COLO668 (cell line): ENCODE results near the gene RB1.
"Not testable (repeated sequence)": the region's sequence is repeated elsewhere in the genome, so short reads cannot be mapped to it uniquely, and the experiment has no call there.

ENCODE experiments used
- DNase-seq: peaks from one replicate; lab custom pipeline; 2025; ENCODE audit not compliant: unreplicated experiment; lab: John Stamatoyannopoulos, UW

The RB1 gene

DNA sequence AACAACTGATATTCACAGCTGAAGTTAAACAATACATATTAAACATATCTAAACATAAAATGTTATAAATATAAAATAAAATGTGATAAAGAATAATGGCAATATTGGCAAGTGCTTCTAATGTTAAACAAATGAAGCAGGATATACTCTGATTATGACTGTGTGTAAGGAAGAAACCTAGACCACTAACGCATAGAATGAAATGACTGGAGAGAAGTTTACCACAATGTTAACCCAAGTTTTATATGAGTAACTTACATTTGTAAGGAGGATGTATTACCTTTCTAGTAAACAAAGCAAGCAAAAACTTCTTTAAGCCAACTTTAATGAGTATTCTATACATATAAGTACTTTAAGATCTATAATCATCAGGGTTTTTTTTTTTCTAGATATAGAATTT, 43.0 kb downstream of the RB1 start:
- DNase-seq, result no peak

DNA sequence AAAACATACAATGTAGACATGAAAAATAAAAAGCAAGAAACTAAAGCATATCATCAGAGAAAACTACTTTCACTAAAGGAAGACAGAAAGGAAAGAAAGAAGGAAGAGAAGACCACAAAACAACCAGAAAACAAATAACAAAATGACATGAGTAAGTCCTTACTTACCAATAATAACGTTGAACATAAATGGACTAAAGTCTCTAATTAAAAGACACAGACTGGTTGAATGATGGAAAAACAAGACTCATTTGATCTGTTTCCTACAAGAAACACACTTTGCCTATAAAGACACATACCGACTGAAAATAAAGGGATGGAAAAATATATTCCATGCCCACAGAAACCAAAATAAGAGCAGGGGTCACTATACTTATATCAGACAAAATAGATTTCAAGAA, 46.0 kb downstream of the RB1 start:
- no peak for DNase-seq

DNA sequence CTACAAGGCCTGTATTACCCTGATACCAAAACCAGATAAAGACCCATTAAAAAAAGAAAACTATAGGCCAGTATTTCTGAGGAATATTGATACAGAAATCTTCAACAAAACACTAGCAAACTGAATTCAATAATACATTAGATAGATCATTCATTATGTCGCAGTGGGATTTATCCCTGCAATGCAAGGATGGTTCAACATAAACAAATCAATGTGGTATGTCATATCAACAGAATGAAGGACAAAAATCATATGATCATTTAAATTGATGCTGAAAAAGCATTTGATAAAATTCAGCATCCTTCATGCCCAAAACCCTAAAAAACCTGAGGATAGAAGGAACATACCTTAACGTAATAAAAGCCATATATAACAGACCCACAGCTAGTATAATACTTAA, 50.0 kb downstream of the RB1 start:
- DNase-seq, result no peak

DNA sequence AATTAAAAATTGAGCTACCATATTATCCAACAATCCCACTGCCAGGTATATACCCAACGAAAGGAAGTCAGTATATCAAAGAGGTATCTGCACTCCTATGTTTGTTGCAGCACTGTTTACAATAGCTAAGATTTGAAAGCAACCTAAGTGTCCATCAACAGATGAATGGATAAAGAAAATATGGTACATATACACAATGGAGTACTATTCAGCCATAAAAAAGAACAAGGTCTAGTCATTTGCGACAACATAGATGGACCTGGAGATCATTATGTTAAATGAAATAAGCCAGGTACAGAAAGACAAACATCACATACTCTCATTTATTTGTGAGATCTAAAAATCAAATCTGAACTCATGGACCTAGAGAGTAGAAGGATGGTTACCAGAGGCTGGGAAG, 52.0 kb downstream of the RB1 start:
- DNase-seq, result not testable (repeated sequence)

DNA sequence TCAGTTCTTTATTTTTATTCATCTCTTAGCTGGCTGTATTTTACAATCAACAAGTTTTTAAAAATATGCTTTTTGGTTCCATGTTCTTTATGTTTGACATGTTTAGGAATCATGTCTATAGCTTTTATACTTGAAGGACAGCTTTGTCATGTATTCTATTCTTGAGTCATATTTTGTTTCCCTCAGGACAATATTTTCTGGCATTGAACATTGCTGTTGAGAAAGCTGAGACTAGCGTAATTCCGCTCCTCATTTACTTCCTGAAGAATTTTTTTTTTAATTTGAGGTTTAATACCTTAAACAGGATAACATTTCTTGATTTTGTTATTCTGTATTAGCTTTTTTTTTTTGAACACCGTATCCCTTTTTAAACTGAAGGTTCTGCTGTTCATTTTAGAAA, 53.2 kb downstream of the RB1 start:
- DNase-seq, result no peak

DNA sequence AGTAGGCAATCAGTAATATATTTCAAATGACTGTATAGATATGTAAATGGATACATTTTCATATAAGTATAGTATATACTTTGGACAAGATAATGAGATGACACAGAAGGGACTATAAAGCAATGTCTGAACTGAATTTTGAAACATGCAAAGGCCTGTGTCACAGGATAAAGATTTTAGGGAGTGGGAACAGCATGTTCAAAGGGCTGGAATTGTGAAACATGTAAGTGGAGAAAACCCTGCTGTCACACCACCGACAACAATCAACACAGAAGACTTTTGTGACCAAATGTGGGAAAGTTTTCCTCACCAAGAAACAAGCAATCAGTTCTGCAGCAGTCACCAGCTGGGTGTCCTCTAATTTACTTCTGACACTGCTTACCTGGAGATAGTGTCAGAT, 66.4 kb downstream of the RB1 start:
- DNase-seq, result no peak

DNA sequence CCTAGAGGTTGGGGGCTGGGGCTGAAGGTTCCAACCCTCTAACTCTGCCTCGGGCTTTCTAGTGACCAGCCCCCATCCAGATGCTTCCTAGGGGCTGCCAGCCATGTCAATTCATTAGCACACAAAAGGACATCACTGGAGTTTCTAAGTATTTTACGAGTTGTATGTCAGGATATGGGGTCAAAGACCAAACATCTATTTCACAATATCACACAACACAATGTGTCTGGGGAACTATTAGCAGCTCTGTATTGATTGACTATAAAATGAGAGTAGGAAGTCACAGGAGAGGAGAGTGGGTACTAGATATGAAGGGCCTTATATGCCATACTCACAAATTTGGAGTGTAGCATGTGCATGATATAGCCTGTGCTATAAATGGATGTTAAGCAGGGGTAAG, 67.3 kb downstream of the RB1 start:
- no peak for DNase-seq

DNA sequence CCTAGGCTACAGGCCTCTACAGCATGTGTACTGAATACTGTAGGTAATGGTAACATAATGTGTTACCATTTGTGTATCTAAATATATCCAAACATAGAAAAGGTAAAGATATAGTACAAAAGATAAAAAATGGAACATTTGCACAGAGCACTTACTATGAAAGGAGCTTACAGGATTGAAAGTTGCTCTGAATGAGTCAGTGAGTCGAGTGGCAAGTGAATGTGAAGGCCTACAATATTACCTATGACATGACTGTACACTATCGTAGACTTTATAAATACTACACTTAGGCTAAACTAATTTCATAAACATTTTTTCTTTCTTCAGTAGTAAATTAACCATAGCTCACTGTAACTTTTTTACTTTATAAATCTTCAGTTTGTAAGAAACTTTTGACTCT, 74.3 kb downstream of the RB1 start:
- no peak for DNase-seq

DNA sequence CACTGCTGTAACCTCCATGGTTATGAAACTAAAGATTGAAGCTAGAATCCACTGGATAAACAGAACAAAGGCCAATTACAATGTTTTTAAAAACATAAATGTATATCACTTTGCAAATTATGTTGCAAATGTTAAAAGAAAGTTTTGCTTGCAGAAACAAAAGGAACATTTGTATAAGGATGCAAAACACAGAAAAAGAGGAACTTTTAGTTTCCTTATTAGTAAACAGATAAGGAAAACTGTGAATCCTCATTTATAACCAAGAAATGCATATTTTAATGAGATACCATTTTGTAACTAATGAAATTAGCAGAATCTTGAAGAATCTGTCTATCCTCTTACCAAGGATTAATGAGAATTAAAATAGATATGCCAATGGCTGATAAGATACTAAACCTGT, 77.0 kb downstream of the RB1 start:
- no peak for DNase-seq

DNA sequence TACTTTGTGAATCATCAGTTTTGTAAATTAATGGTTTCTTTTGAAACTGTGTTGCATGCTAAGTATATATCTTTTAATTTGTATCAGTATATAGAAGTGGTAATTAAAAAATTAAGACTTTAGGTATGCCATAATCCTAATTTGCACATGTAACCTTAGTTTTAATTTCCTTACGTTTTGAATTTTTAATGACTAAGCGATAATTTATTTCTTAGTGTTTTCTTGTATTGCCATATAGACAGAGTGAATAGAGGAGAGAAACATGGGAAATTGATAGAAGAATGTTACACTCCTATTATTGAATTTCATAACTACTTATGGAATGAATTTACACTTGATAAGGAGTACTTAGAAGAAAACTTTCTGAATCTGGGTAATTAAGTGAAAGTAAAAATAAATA, 79.8 kb downstream of the RB1 start:
- no peak for DNase-seq

DNA sequence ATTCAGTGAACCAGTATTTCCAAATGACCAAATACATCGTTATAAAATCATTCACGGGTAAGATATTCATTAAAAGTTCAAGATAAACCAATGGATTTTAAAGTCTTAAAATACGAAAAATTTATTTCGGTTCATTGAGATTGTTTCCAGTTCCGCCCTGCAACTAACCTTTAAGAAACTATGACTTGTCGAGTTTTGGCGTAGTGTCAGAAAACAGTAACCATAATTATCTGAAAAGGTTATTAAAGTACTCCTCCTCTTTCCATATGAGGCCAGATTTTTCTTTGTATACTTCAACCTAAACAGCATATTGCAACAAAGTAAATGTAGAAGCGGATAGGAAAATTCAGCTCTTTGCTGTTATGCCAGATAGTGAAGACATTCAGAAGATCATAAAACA, 83.3 kb downstream of the RB1 start:
- no peak for DNase-seq

DNA sequence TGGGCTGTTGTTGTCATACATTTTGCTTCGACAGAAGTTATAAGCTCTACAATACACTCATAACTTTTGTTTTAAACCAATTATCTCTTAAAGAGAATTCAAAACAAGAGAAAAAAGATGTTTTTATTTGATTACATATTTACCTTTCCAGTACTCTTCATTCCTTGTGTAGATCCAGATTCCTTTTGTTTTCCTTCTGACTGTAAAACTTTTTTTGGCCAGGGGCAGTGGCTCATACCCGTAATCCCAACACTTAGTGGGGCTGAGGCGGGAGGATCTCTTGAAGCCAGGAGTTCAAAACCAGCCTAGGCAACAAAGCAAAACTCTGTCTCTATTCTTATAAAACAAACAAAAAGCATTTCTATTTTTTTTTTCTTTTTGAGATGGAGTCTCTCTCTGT, 87.7 kb downstream of the RB1 start:
- no peak for DNase-seq

DNA sequence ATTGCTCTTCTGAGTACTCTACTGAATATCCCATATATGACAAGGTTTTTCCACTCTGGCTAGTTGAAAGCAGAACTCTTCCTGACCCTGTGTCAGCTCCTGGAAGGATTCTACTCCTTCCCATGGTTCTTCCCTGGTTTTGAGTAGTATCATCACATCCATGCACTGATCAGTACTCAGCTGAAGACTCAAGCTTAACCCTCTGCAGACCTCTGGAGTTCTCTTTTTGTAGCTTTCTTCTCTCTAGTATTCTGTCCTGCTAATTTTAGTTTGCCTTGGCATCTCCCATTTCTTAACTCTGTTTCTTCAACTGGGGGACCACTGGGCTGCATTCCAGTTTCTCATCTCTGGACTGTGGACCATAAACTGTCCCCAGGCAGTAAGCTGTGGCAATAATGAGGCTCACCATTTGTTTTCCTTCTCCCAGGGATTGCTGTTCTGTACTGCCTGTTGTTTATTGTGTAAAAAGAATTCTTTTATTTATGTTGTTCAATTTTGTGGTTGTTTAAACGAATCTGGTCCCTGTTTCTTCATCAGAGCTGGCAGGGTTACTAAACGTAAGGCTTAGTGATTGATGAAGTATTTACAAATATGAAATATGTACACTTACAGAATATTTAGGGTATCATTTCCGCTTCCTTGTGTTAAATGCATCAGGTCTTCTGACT, 89.6 kb downstream of the RB1 start:
- no peak for DNase-seq

DNA sequence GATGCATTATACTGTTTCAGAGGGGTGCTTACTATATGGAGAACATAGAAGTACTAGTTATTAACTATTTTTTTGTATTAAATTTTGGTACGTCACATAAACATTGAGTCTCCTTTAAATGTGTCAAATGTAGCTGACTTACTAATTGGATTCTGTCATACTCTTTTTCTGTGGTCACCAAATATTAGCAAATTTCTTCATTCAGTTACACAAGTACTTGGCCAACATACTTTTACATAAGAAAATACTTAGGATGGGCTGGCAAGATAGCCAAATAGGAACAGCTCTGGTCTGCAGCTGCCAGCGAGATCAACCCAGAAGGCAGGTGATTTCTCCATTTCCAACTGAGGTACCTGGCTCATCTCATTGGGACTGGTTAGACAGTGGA, 90.1 kb downstream of the RB1 start:
- DNase-seq, result no peak

DNA sequence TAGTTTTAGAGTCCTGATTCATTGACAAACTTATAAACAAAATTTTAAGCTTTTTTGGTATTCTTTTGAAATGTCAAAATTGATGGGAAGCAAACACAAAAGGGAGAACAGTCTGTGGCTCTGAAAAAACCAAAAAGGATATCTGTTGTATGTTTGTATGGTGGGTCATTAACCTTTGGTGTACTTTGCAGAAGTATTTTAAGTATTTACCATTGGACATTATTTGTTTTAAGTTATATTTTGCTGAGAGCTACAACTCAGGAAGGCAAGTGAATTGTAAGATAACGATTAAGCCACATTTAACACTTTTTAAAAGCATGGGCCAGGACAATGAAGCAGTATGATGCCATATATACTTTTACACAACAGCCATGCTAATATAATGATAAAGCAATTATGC, 94.2 kb downstream of the RB1 start:
- no peak for DNase-seq

DNA sequence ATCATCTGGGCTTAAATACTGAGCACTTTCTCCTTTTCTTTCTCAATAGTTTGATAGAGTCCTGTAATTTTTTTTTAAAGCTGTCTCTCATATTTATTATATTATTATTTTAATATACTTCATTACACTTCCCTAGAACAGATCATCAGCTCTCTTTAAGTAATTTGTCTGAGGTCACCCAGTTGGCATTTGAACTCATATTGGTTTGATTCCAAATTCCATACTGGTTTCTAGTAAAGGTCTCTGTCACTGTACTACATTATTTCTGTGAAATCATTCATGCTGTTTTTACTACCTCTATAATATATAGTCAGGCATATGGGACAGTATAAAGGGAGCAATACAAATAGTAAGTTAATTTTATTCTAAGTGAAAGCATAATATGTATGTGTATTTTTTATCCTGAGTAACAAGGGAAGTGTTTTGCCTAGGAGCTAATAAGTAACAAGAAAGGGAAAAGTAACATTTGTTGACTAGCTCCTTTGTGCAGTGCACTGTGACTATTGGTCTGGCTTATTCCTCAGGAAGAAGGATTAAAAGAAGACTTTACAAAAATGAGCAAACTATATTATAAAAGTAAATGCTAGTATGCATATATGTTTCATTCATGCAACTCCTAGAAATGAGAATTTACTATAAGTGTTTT, 95.0 kb downstream of the RB1 start:
- no peak for DNase-seq

DNA sequence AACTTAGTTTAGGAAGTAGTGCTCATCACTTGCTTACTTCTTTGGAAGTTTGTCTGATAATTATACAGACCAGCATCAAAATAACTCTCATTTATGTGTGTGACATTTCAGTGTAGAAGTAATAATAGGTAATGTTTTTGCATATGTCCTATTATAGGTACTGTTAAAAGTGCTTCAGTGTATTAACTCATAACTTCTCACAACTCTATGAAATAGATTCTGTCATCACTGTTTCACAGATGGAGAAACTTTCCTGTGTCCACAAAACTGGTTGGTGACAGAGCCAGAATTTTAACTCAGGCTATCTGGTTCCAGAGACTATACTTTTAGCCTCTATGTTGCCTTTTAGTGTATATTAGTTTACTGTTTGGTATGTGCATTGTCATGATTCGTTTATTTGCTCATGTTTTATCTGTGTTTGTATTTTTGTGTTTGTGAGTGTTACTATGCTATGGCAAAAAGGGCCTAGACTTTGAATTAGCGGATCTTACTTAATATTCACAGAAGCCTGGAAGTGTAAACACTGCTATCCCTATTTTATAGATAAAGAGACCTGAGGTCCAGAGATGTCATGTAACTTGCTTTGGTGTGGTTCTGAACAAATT, 96.6 kb downstream of the RB1 start:
- no peak for DNase-seq

DNA sequence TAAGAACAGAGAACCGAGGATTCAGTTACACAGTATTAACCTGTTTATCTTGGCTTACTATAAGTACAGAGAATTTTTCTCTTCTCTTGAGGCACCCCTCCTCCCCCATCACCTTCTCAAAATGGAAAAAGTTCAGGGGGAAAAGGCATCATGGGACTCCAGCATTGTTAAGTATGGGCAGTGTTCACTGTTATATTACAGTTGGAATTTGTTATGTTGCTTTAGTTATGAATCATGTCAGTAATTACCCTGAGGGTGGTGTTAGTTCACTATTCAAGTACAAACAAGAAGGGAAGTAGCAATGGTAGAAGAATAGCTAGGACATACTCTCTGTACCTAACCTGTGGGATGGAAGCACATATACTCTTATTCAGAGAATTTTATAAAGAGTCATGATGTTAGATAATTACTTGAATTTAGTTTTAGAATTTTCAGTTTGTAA, 97.3 kb downstream of the RB1 start:
- no peak for DNase-seq

DNA sequence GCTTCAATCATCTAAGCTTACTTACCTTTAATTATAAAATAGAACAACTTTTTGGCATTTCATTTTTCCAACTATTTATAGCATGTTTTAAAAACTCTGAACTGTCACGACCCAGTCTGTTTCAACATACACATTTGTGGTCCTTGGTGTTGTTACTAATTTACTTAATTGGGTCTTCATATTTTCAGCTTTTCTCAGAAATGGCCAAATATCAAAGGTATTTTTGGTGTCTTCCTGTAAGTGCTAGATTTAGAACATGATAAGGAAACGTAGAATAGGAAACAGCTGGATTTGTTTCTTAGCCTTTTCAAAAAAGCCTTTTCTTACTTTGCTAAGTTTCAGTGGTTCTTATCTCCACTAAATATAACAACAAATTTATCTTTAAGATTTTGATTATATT, 97.9 kb downstream of the RB1 start:
- DNase-seq, result no peak

DNA sequence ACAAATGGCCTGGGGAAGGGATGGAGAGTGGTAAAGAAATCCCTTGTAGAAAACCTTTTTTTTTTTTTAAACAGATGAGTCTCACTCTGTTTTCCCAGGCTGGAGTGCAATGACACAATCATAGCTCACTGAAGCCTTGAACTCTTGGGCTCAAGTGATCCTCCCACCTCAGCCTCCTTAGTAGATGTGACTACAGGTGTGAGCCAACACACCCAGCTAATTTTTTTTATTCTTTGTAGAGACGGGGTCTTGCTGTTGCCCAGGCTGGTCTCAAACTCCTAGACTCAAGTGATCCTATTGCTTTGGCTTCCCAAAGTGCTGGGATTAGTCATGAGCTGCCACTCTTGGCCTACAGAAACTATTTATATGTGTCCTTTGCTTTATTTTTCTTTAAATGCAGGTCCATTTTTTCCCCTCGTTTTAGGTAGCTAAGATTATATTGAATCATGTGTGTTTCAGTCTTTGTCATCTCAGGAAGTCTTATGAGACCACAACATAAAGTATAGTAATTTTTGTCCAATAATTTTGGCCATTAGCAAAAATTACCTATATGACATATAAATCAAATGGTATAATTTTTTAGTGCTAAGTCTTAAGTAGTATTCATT, 98.9 kb downstream of the RB1 start:
- no peak for DNase-seq

DNA sequence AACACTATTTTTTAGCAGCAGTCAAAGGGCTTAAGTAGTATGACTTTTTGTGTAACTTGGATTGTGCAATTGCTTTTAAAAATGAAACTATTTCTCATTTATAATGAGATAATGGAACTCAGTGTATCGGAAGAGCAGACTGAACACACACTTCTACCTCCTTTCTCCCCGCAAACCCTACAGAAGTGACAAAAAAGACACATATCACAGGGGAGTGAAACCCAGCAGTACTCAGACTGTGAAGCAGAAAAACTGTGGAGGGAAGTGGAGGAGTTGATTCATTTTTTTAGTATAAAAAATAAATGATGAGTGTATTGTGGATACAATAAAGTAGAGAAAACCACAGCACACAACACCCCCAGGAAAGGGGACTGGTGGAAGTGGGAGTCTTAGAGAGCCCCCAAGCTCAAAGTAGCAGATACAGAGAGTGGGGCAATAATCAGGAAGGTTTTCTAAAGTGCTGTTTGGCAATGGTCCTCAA, 99.6 kb downstream of the RB1 start:
- no peak for DNase-seq

DNA sequence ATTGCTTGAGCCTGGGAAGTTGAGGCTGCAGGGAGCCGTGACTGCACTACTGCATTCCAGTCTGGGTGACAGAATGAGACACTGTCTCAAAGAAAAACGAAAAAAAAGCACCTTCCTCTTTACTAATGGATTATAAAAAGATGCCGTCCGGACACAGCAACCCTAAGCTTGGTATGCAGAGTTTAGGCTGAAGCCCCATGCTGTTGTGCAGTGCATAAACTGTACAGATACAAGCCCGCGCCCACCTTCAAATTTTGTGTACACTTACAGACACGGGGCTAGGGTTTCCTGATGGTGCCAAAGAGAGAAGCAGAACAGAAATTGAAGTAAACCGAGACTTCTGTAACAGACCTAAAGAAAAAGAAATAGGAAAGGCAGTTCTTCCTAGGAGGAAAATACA, 100.4 kb downstream of the RB1 start:
- no peak for DNase-seq
